ENCODE data around the gene SLC16A1.
A peak's percentile ranks its signal among the peaks of the same experiment; 100 is the strongest.

SLC16A1 gene

DNA sequence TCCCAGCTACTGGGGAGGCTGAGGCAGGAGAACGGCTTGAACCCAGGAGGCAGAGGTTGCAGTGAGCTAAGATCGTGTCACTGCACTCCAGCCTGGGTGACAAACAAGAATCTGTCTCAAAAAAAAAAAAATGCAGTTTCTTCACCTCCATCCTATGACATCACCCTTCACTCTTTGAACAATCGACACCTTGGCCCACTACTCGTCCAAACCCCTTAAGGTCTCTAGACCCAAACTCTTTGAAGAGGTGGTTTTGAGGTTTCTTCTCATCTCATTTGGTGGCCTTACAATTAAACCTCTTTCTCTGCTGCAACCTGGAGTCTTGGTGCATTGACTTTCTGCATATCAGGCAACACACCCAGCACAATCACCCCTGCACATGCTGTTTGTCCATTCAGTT, 86.1 kb downstream of the SLC16A1 start:
- TF ChIP-seq, protein P1, sequence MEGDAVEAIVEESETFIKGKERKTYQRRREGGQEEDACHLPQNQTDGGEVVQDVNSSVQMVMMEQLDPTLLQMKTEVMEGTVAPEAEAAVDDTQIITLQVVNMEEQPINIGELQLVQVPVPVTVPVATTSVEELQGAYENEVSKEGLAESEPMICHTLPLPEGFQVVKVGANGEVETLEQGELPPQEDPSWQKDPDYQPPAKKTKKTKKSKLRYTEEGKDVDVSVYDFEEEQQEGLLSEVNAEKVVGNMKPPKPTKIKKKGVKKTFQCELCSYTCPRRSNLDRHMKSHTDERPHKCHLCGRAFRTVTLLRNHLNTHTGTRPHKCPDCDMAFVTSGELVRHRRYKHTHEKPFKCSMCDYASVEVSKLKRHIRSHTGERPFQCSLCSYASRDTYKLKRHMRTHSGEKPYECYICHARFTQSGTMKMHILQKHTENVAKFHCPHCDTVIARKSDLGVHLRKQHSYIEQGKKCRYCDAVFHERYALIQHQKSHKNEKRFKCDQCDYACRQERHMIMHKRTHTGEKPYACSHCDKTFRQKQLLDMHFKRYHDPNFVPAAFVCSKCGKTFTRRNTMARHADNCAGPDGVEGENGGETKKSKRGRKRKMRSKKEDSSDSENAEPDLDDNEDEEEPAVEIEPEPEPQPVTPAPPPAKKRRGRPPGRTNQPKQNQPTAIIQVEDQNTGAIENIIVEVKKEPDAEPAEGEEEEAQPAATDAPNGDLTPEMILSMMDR (IDR thresholded peaks at IDR 0.05; ENCODE audit: low read depth, low read length, missing control alignments) = no peak
- H3K4me3 ChIP-seq (ENCODE audit: low read depth, low read length) = no peak overlapping the region
- no peaks in the 10 kb centered on the region for H3K27me3 ChIP-seq (replicated peaks)
- DNase-seq = no peak
- H3K27ac ChIP-seq = no peak overlapping the region
- H3K36me3 ChIP-seq (replicated peaks) = no peaks in the 10 kb centered on the region
- in situ Hi-C loops (cut with HindIII; ENCODE audit: low pct_ligation_motif_present, low sequenced_read_pairs) = no loop called here

DNA sequence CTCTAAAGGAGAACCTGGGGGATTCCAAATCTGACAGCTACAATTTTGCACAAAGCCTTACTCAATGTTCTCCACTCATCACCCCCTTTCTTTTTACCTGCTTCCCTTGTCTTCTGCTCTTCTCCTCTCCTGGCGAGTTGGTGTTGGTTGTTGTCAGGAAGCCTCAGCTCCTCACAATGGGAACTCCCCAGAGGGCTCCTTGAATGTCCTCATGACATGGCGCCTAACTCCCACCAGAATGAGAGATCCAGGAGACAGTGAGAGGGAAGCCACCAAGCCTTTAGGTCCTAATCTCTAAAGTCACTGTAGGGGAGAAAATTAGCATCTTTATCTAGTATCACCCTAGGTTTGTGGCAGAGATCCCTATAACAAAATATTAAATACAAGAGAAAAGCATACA, 87.8 kb downstream of the SLC16A1 start:
- no peak for DNase-seq
- no peaks in the 10 kb centered on the region for H3K27me3 ChIP-seq (replicated peaks)
- no peak overlapping the region for H3K4me3 ChIP-seq (ENCODE audit: low read depth, low read length)
- in situ Hi-C loops (cut with HindIII; ENCODE audit: low pct_ligation_motif_present, low sequenced_read_pairs) = no loop called here
- H3K27ac ChIP-seq = no peak overlapping the region
- no peaks in the 10 kb centered on the region for H3K36me3 ChIP-seq (replicated peaks)
- TF ChIP-seq, protein P1 (IDR thresholded peaks at IDR 0.05; ENCODE audit: low read depth, low read length, missing control alignments) = no peak

DNA sequence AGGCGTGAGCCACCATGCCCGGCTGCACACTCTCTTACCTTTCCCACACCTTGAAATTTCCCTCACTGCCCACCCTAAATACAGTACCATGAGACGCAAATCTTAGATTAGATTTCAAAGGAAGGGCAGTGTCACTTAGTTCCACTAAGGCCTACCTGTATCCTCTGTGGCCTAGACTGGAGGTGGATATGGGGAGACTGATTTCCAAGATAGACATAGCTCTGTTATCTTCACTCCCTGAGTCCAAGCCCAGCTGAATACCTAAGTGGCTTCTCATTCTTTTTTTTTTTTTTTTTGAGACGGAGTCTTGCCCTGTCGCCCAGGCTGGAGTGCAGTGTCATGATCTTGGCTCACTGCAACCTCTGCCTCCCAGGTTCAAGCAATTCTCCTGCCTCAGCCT, 89.0 kb downstream of the SLC16A1 start:
- in situ Hi-C loops (cut with HindIII; ENCODE audit: low pct_ligation_motif_present, low sequenced_read_pairs) = no loop called here
- no peak overlapping the region for H3K4me3 ChIP-seq (ENCODE audit: low read depth, low read length)
- TF ChIP-seq, protein P1 (IDR thresholded peaks at IDR 0.05; ENCODE audit: low read depth, low read length, missing control alignments) = no peak
- no peaks in the 10 kb centered on the region for H3K36me3 ChIP-seq (replicated peaks)
- H3K27ac ChIP-seq = peak overlapping the region; percentile 73
- no peaks in the 10 kb centered on the region for H3K27me3 ChIP-seq (replicated peaks)
- DNase-seq = no peak

DNA sequence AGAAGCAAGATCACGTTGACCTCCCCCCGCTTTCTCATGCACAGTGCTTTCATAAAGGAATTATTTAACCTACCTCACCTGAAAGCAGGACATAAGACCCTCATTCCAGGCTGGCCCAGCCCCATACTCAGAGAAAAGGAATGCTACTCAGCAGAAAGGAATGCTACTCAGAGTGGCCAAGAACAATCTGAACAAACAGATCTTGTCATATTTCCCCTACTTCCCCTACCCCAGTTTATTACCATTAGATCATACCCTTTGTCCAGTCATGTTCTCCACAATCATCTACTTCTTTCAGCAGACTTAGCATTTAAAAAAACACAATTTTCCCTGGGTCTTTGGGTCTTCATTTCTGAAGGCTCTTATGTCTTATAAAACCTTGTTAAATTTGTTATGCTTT, 89.8 kb downstream of the SLC16A1 start:
- DNase-seq = peak; percentile 73
- Histone ChIP-seq H3K36me3 (replicated peaks) (no peaks in the 10 kb centered on the region), H3K27me3 (replicated peaks) (no peaks in the 10 kb centered on the region), H3K27ac (peak overlapping the region; percentile 73), H3K4me3 (ENCODE audit: low read depth, low read length) (no peak overlapping the region)
- TF ChIP-seq, protein P1 (IDR thresholded peaks at IDR 0.05; ENCODE audit: low read depth, low read length, missing control alignments) = no peak
- in situ Hi-C loops (cut with HindIII; ENCODE audit: low pct_ligation_motif_present, low sequenced_read_pairs) = no loop called here

DNA sequence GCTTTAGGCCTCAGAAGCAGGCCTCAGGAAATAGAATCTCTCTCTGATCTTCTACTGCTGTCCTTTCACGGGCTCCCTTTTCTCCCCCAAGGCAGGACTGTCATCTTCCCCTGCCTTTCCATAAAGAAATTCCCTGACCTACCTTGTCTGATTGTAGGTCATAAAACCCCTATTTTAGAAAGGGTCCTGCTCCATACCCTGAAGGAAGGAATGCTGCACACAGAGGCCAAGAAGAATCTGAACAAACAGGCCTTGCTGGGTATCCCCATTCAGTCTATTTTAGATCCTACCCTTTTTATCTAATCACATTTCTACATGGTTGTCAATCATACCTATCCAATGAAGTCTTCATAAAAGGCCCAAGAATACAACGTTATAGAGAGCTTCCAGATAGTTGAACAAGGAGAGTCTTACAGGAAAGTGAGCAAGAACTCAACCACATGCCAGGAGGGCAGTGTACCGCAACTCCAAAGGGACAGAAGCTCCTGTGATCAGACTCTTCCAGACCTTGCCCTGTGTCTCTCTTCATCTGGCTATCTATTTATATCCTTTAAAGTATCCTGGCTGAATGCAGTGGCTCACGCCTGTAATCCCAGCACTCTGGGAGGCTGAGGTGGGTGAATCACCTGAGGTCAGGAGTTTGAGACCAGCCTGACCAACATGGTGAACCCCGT, 93.1 kb downstream of the SLC16A1 start:
- TF ChIP-seq, protein P1 (IDR thresholded peaks at IDR 0.05; ENCODE audit: low read depth, low read length, missing control alignments) = no peak
- no peaks in the 10 kb centered on the region for H3K27me3 ChIP-seq (replicated peaks)

More for the DNA sequence above, 93.1 kb downstream of the SLC16A1 start:
- no peak for DNase-seq
- no peak overlapping the region for H3K27ac ChIP-seq
- no peaks in the 10 kb centered on the region for H3K36me3 ChIP-seq (replicated peaks)
- in situ Hi-C loops (cut with HindIII; ENCODE audit: low pct_ligation_motif_present, low sequenced_read_pairs) = no loop called here
- H3K4me3 ChIP-seq (ENCODE audit: low read depth, low read length) = no peak overlapping the region
